Left renal cortex interstitium (tissue), 4 donors: Measurements from ENCODE around the gene PRKCB. TPM values are rescaled to one million over a fixed set of nuclear protein-coding genes. Genes with fewer than 3 reads are reported as not detected.
"Not testable (repeated sequence)": the region's sequence is repeated elsewhere in the genome, so short reads cannot be mapped to it uniquely, and the experiment has no call there.

ENCODE experiments used
- DNase-seq, 4 donors: peaks; one replicate each; pipeline ENCODE4 v3.0.0-alpha.2; 2013; ENCODE audit warnings: low read depth in 4 of 4, low spot score in 2 of 4, missing footprints in 1 of 4
- polyA plus RNA-seq, 4 donors: library from polyadenylated mRNA; unstranded; fragments of 120-200 nt; gene quantifications; one replicate each; pipeline ENCODE4 v1.2.1, GENCODE V29; 2013; ENCODE audit not compliant: insufficient read length in 4 of 4

The PRKCB gene
- polyA plus RNA-seq, 4 donors: 3.8 to 5.1 (median 4.7) TPM

GRCh38 chr16:24145927-24146326, 310.1 kb downstream of the PRKCB start:
- DNase-seq: no peak

- no peak for DNase-seq
Measured at GRCh38 chr16:24146518-24146917, 310.7 kb downstream of the PRKCB start.

GRCh38 chr16:24149102-24149501, 313.3 kb downstream of the PRKCB start:
- DNase-seq: no peak

- DNase-seq: no peak
Measured at GRCh38 chr16:24150282-24150681, 314.5 kb downstream of the PRKCB start.

GRCh38 chr16:24151482-24151939, 315.7 kb downstream of the PRKCB start:
- no peak for DNase-seq

GRCh38 chr16:24152048-24152447, 316.3 kb downstream of the PRKCB start:
- not testable (repeated sequence) for DNase-seq

GRCh38 chr16:24152826-24153225, 317.0 kb downstream of the PRKCB start:
- no peak for DNase-seq

GRCh38 chr16:24156777-24157176, 321.0 kb downstream of the PRKCB start:
- no peak for DNase-seq

- DNase-seq: no peak
Measured at GRCh38 chr16:24163935-24164334, 328.2 kb downstream of the PRKCB start.

GRCh38 chr16:24164416-24164815, 328.6 kb downstream of the PRKCB start:
- DNase-seq: no peak

- DNase-seq: no peak
Measured at GRCh38 chr16:24165273-24165672, 329.5 kb downstream of the PRKCB start.

- no peak for DNase-seq
Measured at GRCh38 chr16:24166661-24167528, 331.1 kb downstream of the PRKCB start.

- no peak for DNase-seq
Measured at GRCh38 chr16:24168856-24169255, 333.1 kb downstream of the PRKCB start.

GRCh38 chr16:24170407-24170806, 334.6 kb downstream of the PRKCB start:
- no peak for DNase-seq

GRCh38 chr16:24174504-24174903, 338.7 kb downstream of the PRKCB start:
- DNase-seq: no peak

- no peak for DNase-seq
Measured at GRCh38 chr16:24174957-24175356, 339.2 kb downstream of the PRKCB start.

GRCh38 chr16:24178496-24178895, 342.7 kb downstream of the PRKCB start:
- DNase-seq: peak in 1 of 4 donors; percentile 23

- no peak for DNase-seq
Measured at GRCh38 chr16:24180451-24180850, 344.7 kb downstream of the PRKCB start.

- DNase-seq: no peak
Measured at GRCh38 chr16:24188021-24188542, 352.3 kb downstream of the PRKCB start.

- no peak for DNase-seq
Measured at GRCh38 chr16:24188751-24189318, 353.1 kb downstream of the PRKCB start.

GRCh38 chr16:24189941-24190340, 354.2 kb downstream of the PRKCB start:
- no peak for DNase-seq

GRCh38 chr16:24191876-24192402, 356.2 kb downstream of the PRKCB start:
- no peak for DNase-seq
